ENCODE results near the gene DFFA.
"Not testable (repeated sequence)": the region's sequence is repeated elsewhere in the genome, so short reads cannot be mapped to it uniquely, and the experiment has no call there.

The DFFA gene

DNA sequence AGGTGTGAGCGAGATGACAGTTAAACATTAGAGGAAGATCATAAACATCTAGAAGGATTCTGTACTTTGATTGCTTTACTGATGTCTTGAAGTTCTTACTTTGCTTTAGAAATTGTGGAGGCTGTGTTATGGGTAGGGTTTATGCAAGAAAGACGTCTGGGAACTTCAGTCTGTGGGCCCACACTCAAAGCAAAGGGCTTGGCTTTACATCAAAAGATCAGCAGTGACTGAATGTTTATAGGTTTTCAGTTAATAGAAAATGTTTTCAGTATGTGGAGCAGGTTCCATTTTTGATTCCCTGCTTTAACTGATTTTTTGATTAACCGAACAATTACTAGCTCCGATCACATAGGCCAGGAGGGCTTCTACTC is 34.3 kb upstream of the DFFA start:
- no peaks in the 10 kb centered on the region for H3K9me3 ChIP-seq
- DNase-seq: no peak
- no peak overlapping the region for H3K4me3 ChIP-seq (ENCODE audit: low read depth, low read length)
- H3K4me1 ChIP-seq: peaks cover 12% of the 10 kb centered on the region
- TF ChIP-seq, protein P1, sequence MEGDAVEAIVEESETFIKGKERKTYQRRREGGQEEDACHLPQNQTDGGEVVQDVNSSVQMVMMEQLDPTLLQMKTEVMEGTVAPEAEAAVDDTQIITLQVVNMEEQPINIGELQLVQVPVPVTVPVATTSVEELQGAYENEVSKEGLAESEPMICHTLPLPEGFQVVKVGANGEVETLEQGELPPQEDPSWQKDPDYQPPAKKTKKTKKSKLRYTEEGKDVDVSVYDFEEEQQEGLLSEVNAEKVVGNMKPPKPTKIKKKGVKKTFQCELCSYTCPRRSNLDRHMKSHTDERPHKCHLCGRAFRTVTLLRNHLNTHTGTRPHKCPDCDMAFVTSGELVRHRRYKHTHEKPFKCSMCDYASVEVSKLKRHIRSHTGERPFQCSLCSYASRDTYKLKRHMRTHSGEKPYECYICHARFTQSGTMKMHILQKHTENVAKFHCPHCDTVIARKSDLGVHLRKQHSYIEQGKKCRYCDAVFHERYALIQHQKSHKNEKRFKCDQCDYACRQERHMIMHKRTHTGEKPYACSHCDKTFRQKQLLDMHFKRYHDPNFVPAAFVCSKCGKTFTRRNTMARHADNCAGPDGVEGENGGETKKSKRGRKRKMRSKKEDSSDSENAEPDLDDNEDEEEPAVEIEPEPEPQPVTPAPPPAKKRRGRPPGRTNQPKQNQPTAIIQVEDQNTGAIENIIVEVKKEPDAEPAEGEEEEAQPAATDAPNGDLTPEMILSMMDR (IDR thresholded peaks at IDR 0.05; ENCODE audit: low read depth, low read length): no peak
- H3K36me3 ChIP-seq: no peaks in the 10 kb centered on the region
- H3K27me3 ChIP-seq: no peaks in the 10 kb centered on the region

DNA sequence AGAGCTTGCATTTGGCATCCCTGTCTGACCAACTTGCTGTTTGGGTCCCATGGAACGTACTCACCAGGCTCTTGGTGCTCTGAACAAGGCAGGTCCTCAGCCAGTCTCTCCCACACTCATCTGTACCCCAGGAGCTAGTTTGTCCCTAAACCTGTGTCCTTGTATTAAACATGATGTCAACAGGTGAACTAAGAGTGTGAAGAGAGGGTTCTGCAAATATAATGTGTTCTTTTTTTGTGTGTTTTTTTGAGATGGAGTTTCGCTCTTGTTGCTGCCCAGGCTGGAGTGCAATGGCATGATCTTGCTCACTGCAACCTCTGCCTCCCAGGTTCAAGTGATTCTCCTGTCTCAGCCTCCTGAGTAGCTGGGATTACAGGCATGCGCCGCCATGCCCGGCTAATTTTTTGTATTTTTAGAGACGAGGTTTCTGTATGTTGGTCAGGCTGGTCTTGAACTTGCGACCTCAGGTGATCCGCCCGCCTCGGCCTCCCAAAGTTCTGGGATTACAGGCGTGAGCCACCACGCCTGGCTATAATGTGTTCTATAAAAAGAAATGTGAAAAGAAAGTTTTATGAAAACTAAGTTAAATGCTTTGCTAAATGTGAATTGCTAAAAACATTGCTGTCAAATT is 33.8 kb upstream of the DFFA start:
- H3K27me3 ChIP-seq; DNase-seq; H3K36me3 ChIP-seq; H3K4me1 ChIP-seq; H3K9me3 ChIP-seq; H3K4me3 ChIP-seq (ENCODE audit: low read depth, low read length): not testable (repeated sequence)

DNA sequence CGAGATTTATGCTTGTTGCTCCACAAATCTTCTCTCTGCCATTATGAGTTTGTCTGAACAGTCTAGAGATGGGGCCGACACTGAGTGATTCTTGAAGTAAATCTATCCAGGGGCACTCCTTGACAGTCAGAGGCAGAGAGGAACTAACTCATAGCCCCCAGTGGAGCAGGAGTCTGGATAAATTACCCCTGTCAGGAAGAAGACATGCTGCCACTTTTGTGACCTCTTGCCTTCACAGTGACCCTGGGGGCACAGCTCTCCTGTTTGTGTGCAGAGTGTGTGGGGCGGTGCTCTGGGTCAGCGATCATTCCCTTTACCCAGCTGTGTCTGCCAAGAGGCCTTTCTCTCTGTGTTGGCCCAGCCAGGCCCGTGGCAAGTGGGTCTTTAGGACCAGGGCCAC is 31.9 kb upstream of the DFFA start:
- no peaks in the 10 kb centered on the region for H3K36me3 ChIP-seq
- TF ChIP-seq, protein P1 (IDR thresholded peaks at IDR 0.05; ENCODE audit: low read depth, low read length): no peak
- H3K27me3 ChIP-seq: no peaks in the 10 kb centered on the region
- no peaks in the 10 kb centered on the region for H3K9me3 ChIP-seq
- no peak overlapping the region for H3K4me3 ChIP-seq (ENCODE audit: low read depth, low read length)
- DNase-seq: no peak
- no peaks in the 10 kb centered on the region; the same call in 1 of the 2 replicates for H3K4me1 ChIP-seq

- Histone ChIP-seq H3K27me3 (no peaks in the 10 kb centered on the region), H3K36me3 (no peaks in the 10 kb centered on the region), H3K4me1 (no peaks in the 10 kb centered on the region), H3K4me3 (ENCODE audit: low read depth, low read length) (no peak overlapping the region), H3K9me3 (no peaks in the 10 kb centered on the region)
- TF ChIP-seq, protein P1 (IDR thresholded peaks at IDR 0.05; ENCODE audit: low read depth, low read length): no peak
- no peak for DNase-seq
Measured at GRCh38 chr1:10502206-10502605, 29.9 kb upstream of the DFFA start.

DNA sequence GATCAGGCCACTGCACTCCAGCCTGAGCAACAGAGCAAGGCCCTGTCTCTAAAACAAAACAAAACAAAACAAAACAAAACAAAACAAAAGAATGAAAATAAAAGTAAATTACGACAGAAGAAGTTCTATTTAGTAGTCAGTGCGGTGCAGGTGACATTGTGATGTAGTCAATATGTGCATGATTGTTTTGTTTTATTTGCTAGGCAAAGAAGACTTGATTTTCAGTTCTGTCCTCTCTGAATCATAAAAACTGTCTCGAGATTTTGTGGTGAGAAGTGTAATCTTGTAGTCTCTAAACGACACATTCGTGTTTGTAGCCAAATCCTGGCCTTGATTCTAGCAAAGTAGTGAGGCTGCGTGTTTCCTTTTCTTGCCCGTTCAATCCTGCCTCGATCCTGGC is 25.9 kb upstream of the DFFA start:
- Histone ChIP-seq H3K27me3 (no peaks in the 10 kb centered on the region), H3K9me3 (no peaks in the 10 kb centered on the region), H3K36me3 (no peaks in the 10 kb centered on the region), H3K4me3 (ENCODE audit: low read depth, low read length) (no peak overlapping the region), H3K4me1 (peaks cover 8% of the 10 kb centered on the region)
- TF ChIP-seq, protein P1 (IDR thresholded peaks at IDR 0.05; ENCODE audit: low read depth, low read length): no peak
- DNase-seq: no peak

DNA sequence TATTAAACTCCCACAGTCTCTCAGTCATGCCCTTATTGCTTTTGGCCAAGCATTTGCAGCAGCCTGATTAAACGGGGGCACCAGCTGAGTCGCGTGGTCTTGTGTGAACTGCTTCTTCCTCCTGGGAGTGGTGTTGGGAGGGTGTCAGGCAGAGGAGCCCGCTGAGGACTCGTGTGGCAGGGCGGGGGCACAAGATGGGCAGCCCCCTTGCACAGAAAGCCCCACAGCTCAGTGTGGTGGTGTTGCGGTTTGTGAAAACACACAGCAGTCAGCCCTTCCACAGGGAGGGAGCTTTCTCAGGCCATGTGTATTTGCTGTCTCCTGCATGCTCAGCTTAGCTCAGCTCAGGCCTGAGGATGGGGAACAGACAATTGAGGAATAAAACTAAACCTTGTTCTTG is 24.8 kb upstream of the DFFA start:
- Histone ChIP-seq H3K4me3 (ENCODE audit: low read depth, low read length) (no peak overlapping the region), H3K4me1 (peaks cover 8% of the 10 kb centered on the region), H3K36me3 (no peaks in the 10 kb centered on the region), H3K9me3 (no peaks in the 10 kb centered on the region), H3K27me3 (no peaks in the 10 kb centered on the region)
- no peak for DNase-seq
- TF ChIP-seq, protein P1 (IDR thresholded peaks at IDR 0.05; ENCODE audit: low read depth, low read length): no peak

GRCh38 chr1:10495952-10496351 is 23.6 kb upstream of the DFFA start:
- H3K9me3 ChIP-seq: no peaks in the 10 kb centered on the region
- no peak overlapping the region for H3K4me3 ChIP-seq (ENCODE audit: low read depth, low read length)
- TF ChIP-seq, protein P1 (IDR thresholded peaks at IDR 0.05; ENCODE audit: low read depth, low read length): no peak
- no peak for DNase-seq
- H3K27me3 ChIP-seq: no peaks in the 10 kb centered on the region
- peaks cover 8% of the 10 kb centered on the region for H3K4me1 ChIP-seq
- H3K36me3 ChIP-seq: no peaks in the 10 kb centered on the region

Measured in BE2C (cell line).